Activated CD4-positive, alpha-beta T cell treated with anti-CD3 and anti-CD28 coated beads, Interleukin-2, Interleukin-4, amounts not matched to agents 100 ng/mL and 50 ng/mL, durations not matched to agents 16 hours and 8 hours (primary cell): Measurements from ENCODE around the gene ARSA.
"Not testable (repeated sequence)": the region's sequence is repeated elsewhere in the genome, so short reads cannot be mapped to it uniquely, and the experiment has no call there.

Source experiments
- DNase-seq: peaks from one replicate; pipeline ENCODE4 v3.0.0-alpha.2; 2020; ENCODE audit warnings: low spot score

ARSA gene

GRCh38 chr22:50654664-50655063 lies 26.7 kb upstream of the ARSA start:
- not testable (repeated sequence) for DNase-seq

GRCh38 chr22:50653256-50653655 lies 25.3 kb upstream of the ARSA start:
- no peak for DNase-seq

GRCh38 chr22:50643821-50644101 lies 15.8 kb upstream of the ARSA start:
- not testable (repeated sequence) for DNase-seq

- not testable (repeated sequence) for DNase-seq
Measured at GRCh38 chr22:50643021-50643820, 15.3 kb upstream of the ARSA start.

- DNase-seq, result no peak
Measured at GRCh38 chr22:50641696-50642607, 14.0 kb upstream of the ARSA start.

GRCh38 chr22:50640857-50641647 lies 13.1 kb upstream of the ARSA start:
- DNase-seq, result no peak

- DNase-seq, result not testable (repeated sequence)
Measured at GRCh38 chr22:50640296-50640695, 12.3 kb upstream of the ARSA start.

- no peak for DNase-seq
Measured at GRCh38 chr22:50635591-50635990, 7.6 kb upstream of the ARSA start.

- DNase-seq, result no peak
Measured at GRCh38 chr22:50633771-50634170, 5.8 kb upstream of the ARSA start.

GRCh38 chr22:50633086-50633485 lies 5.1 kb upstream of the ARSA start:
- no peak for DNase-seq

- DNase-seq, result no peak
Measured at GRCh38 chr22:50630376-50630775, 2.4 kb upstream of the ARSA start.

- DNase-seq, result no peak
Measured at GRCh38 chr22:50628543-50629134, 687 bp upstream of the ARSA start.

GRCh38 chr22:50626850-50627641 lies 906 bp downstream of the ARSA start:
- DNase-seq, result no peak

GRCh38 chr22:50626314-50626849 lies 1.6 kb downstream of the ARSA start:
- no peak for DNase-seq

GRCh38 chr22:50625568-50626313 lies 2.2 kb downstream of the ARSA start:
- DNase-seq, result no peak

- DNase-seq, result no peak
Measured at GRCh38 chr22:50625131-50625567, 2.8 kb downstream of the ARSA start.

GRCh38 chr22:50624347-50625130 lies 3.4 kb downstream of the ARSA start:
- no peak for DNase-seq

GRCh38 chr22:50622723-50623327 lies 5.1 kb downstream of the ARSA start:
- DNase-seq, result no peak
